Fibroblast of peridontal ligament (primary cell): Measurements from ENCODE around the gene PCCB.
"Not testable (repeated sequence)": the region's sequence is repeated elsewhere in the genome, so short reads cannot be mapped to it uniquely, and the experiment has no call there.

ENCODE experiments used
- DNase-seq: peaks from one replicate; pipeline ENCODE4 v3.0.0-alpha.2; 2010; ENCODE audit errors: extremely low read depth

Gene PCCB

GRCh38 chr3:136262559-136262958 is 12.4 kb downstream of the PCCB start:
- no peak for DNase-seq

GRCh38 chr3:136263251-136263650 is 13.1 kb downstream of the PCCB start:
- DNase-seq = no peak

DNA sequence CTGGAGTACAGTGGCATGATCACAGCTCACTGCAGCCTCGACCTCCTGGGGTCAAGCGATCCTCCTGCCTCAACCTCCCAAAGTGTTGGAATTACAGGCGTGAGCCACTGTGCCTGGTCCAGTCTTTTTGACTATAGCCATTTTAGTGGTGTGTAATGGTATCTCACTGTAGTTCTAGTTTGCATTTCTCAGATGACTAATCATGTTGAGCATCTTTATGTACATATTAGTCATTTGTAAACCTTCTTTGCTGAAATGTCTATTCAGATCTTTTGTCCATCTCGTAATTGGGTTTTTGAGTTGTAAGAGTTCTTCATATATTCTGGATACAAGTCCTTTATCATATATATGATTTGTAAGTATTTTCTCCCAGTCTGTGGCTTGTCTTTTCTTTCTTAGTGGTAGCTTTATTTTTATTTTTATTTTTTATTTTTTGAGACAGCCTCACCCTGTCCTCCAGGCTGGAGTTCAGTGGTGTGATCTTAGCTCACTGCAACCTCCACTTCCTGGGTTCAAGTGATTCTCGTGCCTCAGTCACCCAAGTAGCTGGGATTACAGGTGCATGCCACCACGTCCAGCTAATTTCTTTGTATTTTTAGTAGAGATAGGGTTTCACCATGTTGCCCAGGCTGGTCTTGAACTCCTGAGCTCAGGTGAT is 16.5 kb downstream of the PCCB start:
- peak; percentile 55 for DNase-seq

- no peak for DNase-seq
These were observed 17.1 kb downstream of the PCCB start for GRCh38 chr3:136267235-136267634.

- DNase-seq = no peak
These were observed 20.0 kb downstream of the PCCB start for GRCh38 chr3:136270179-136270578.

GRCh38 chr3:136271626-136272025 is 21.5 kb downstream of the PCCB start:
- not testable (repeated sequence) for DNase-seq

- DNase-seq = no peak
These were observed 26.1 kb downstream of the PCCB start for GRCh38 chr3:136276049-136276755.

DNA sequence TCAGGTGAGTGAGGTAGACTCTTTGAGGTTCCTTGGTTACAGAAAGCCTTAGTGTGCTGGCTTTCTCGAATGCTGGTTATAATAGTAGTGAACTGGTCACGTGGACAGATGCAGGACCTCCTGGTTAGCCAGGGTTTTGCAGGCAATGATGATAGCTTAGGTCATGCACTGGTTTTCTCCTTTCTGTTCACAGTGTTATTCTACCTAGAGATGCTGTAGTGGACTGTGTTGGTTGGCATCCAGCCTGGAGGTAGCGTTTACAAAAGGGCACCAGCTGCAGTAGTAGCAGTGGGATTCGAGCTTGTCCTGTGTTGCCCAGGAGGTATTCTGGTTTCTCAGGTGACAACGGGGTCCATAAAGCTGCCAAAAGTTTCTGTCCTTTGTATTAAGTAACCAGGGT is 27.0 kb downstream of the PCCB start:
- DNase-seq = no peak

GRCh38 chr3:136277634-136278033 is 27.5 kb downstream of the PCCB start:
- no peak for DNase-seq

GRCh38 chr3:136279092-136279491 is 29.0 kb downstream of the PCCB start:
- DNase-seq = no peak

GRCh38 chr3:136280961-136281360 is 30.8 kb downstream of the PCCB start:
- no peak for DNase-seq

DNA sequence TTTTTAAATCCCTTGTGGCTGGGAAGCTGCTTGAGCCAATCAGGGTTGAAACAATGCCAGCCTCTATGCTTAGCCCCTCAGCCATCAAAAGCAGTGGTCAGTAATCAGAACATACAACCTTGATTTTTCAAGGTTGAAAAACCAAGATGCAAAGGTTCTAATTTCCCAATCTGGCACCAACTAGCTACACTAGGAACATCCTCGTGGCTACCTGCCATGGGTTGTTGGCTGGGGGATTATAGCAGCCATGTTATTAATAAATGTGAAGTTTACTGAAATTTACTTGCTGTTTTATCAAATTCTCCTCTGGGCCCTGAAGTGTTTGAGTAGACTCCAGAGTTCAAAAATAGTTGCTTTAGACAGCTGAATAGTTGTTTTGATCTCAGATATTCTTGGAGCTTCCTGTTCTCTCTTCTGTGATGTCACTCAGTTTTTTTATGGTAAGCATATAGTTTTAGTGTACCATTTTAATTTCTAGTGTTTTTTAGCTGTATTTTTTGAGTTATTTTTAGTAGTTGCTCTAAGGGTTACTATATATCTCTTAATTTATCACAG is 31.9 kb downstream of the PCCB start:
- DNase-seq = no peak

- no peak for DNase-seq
These were observed 33.5 kb downstream of the PCCB start for GRCh38 chr3:136283627-136284026.

DNA sequence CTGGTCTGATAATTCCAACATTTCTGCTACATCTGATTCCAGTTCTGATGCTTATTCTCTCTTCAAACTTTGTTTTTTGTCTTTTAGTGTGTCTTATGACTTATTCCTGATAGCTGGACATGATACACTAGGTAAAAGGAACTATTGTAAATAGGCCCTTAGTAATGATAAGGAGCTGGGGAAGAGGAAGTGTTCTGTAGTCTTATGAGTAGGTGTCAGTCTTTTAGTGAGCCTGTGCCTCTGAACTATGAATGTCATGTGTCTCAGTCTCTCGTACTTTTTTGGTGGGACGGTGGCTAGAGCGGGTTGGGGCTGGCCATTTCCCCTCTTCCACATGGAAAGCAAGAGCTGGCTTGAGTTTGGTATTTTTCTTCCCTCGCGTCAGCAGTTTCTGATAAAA is 41.2 kb downstream of the PCCB start:
- DNase-seq = no peak

GRCh38 chr3:136292500-136292899 is 42.4 kb downstream of the PCCB start:
- no peak for DNase-seq

DNA sequence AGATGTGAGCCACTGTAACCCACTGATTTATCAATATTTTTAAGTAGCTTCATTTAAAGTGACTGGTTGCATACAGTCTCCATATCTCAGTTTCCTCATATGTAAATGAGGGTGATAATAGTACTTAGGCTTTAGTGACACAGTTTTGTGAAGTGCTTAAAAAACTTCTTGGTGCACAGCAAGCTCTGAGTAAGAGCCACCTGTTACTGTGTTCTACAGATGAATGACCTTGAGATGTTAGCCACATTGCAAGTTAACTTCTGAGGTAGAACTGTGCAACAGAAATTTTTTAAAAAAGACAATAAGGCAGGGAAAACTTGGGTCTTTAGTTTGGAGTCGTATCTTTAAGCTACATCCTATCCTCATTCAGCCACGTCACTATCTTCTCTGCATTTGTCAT is 43.1 kb downstream of the PCCB start:
- DNase-seq = no peak

- DNase-seq = no peak
These were observed 44.0 kb downstream of the PCCB start for GRCh38 chr3:136294176-136294575.

DNA sequence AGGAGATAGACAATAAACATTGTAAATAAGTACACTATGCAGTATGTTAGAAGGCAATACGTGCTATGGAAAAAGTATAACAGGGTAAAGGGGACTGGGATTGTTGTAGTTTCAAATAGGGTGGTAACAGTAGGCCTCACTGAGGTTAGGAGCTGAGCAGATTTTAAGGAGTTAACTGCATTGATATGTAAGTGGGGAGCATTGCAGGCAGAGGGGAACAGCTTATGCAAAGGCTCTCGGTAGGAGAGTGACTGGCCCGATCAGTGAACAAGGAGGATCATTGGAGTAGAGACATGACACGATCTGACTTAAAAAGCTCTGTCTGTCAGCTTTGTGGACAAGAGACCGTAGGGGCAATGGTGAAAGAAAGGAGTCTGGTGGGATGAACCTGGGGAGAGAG is 46.8 kb downstream of the PCCB start:
- no peak for DNase-seq

DNA sequence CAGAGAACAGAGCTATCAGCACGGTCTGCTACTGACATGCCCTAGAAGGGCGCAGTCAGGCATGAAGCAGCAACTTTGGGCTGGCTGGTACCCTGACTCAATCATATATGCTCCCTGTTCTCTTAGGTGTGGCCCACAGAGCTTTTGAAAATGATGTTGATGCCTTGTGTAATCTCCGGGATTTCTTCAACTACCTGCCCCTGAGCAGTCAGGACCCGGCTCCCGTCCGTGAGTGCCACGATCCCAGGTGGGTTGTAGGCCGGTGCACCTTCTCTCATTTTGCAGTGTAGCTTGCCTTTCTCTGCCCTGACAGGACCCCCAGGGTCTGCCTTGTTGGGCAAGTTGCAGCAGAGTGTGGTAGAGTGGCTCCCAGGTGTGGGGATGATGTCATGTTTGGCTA is 47.7 kb downstream of the PCCB start:
- no peak for DNase-seq

GRCh38 chr3:136300444-136300843 is 50.3 kb downstream of the PCCB start:
- no peak for DNase-seq

DNA sequence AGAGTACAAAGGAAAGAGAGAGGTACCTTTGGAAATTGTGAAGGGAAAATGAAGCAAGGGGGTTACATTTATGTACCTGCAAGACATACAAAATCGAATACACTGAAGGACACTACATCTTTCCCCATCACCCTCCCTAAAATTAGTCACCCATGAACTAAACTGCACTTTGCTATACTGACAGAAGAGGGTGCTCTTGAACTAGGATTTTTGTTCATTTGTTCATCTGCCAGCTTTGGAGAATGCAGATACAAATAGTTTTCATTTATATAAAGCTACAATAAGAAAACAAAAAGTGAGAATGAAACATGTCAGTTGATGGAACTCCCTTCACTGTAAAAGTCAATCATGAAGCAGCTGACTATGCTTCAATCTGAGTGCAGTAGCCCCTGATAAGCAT is 55.7 kb downstream of the PCCB start:
- peak; percentile 75 for DNase-seq

DNA sequence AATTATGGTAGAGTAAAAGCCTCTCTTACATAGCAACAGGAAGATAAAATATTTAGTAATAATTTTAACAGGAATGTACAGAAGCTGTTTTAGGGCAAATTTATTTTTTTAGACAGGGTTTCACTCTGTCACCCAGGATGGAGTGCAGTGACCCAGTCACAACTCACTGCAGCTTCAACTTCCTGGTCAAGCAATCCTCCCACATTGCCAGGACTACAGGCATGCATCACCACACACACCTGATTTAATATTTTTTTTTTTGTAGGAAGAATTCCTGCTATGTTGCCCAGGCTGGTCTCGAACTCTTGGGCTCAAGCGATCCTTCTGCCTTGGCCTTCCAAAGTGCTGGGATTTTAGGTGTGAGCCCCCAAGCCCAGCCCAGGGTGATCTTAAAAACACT is 61.1 kb downstream of the PCCB start:
- no peak for DNase-seq

DNA sequence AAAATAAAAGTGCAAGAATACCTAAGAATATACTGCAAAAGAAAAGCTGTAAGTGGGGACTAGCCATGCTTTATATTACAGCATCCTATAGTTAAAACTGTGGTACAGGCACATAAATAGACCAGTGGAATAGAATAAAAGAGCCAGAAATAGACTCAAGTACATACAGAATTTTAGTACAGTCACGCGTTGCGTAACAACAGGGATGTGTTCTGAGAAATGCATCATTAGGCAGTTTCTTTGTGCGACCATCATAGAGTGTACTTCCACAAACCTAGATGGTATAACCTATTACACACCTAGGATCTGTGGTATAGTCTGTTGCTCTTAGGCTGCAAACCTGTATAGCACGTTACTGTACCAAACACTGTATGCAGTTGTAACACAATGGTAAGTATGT is 61.8 kb downstream of the PCCB start:
- DNase-seq = peak; percentile 6
